ENCODE data around the gene C20orf204.

The C20orf204 gene

DNA sequence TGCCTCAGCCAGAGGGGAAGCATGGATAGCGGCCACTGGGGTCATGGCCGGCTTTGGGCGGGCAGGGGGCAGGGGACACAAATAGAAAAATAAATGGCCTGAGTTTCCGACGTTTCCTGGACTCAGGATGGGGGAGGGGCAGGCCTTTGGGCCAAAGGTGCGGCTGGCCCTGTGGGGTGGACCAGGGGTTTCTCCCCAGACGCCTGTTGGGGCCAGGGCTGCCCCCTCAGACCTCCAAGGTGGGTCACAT lies 20.6 kb downstream of the C20orf204 start:
- Histone ChIP-seq H2BK120ac (ENCODE audit: low read depth, low read length) (no peak overlapping the region), H3K4me1 (ENCODE audit: control insufficient read depth, low read depth, low read length) (peaks cover 11% of the 10 kb centered on the region), H3K4ac (ENCODE audit: low read depth, low read length) (no peak overlapping the region), H3K23ac (ENCODE audit: low read length) (no peak overlapping the region), H2BK15ac (replicated peaks; ENCODE audit: low read depth) (no peak overlapping the region), H3K4me3 (ENCODE audit: low read length) (no peak overlapping the region), H3K79me1 (ENCODE audit: low read length) (no peaks in the 10 kb centered on the region), H3K18ac (ENCODE audit: low read length) (no peak overlapping the region), H3K36me3 (ENCODE audit: control insufficient read depth, insufficient read depth, low read length) (no peaks in the 10 kb centered on the region), H4K5ac (ENCODE audit: low read length) (no peak overlapping the region), H3K56ac (ENCODE audit: low read length) (peak overlapping the region; percentile 73), H3K4me2 (ENCODE audit: low read length) (no peak overlapping the region), H3K79me2 (ENCODE audit: control insufficient read depth, insufficient read depth, low read length) (no peaks in the 10 kb centered on the region), H3K9ac (ENCODE audit: low read length) (no peak overlapping the region), H4K8ac (ENCODE audit: low read depth, low read length) (no peak overlapping the region), H3K27me3 (ENCODE audit: insufficient read depth, low read length, poor library complexity) (no peaks in the 10 kb centered on the region), H2AK5ac (ENCODE audit: low read length) (no peak overlapping the region), H3K27ac (ENCODE audit: low read depth, low read length) (no peak overlapping the region), H2BK5ac (ENCODE audit: low read length) (no peak overlapping the region)
- no CpG with 5 or more reads among the region's 7 CpGs for WGBS (ENCODE audit: extremely low coverage, insufficient coverage, low lambda C conversion rate)
- DNase-seq, result no peak

DNA sequence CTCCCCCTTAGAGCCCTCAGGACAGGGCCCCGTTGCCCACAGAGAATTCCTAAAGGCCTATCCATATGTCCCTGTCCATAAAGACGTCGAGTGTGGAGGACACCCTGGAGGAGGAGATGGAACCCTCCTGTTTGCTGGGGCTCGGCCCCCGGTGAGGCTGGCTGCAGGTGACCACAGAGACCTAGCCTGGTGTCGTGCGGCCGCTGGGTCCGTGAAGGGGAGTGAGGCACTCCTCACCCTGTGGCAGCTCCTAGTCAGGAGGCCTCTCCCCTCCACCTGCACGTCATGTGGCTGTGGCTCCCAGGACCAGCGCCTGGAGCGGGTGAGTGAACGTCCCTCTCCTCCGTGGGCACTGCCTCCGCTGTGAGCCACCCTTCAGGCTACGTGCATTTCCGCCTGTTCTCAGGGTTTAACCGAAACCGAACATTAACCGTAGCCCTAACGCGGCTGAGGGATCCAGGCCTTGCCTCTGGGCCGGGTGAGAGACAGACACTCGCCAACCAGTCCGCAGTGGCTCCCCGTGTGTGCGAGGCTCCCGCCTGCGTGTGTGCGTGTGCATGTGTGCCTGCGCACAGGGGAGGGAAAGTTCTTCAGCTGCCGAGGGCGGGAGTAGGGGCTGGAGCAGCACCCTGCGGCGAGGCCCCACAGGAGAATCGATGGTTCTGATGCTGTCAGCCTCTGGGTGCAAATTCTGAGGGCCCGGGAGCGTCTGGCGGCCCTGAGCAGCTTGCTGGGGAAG lies 21.1 kb downstream of the C20orf204 start:
- H3K18ac ChIP-seq (ENCODE audit: low read length), result no peak overlapping the region
- no peaks in the 10 kb centered on the region for H3K27me3 ChIP-seq (ENCODE audit: insufficient read depth, low read length, poor library complexity)

DNA sequence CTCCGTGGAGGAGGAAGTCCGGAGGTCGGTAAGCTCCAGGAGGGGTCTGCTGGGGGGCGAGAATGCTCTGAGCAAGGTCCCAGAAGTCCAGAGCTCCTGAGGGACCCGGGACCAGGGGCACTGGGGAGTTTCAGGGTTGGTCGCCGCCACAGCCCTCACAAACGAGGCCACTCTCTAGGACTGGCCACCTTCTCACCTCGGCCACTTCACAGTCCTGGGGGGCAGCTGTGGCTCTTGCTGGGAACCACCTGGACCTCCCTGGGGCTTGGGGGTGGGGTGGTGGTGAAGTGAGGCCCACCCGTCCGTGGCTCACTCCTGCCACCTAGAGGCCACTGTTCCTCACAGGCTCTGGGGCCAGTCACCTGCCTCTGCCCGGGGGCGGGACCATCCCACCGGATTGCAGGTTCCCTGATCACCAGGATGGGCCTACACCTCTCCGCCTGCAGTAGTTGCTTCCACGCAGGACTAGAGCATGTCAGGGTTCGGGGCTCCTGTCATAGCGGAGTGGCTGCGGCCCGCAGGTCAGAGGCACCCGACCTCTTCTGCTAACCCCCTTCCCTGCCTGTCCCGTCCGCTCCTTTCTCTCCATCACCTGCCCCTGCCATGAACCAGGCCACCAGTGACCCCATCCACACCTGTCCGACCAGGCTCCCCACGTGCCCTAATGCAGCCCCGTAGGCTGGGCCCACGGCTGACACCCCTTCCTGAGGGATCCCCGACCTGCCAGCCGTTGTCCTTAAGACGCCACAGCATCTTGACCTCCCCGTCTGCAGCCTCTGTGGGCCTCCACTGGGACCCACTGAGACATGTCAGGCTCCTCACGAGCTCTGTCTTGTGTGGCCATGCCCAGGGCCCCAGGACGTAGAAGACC lies 21.9 kb downstream of the C20orf204 start:
- H3K4ac ChIP-seq (ENCODE audit: low read depth, low read length), result no peak overlapping the region
- H3K27me3 ChIP-seq (ENCODE audit: insufficient read depth, low read length, poor library complexity), result no peaks in the 10 kb centered on the region
- no peak overlapping the region for H3K18ac ChIP-seq (ENCODE audit: low read length)
- H2BK120ac ChIP-seq (ENCODE audit: low read depth, low read length), result no peak overlapping the region
- H4K5ac ChIP-seq (ENCODE audit: low read length), result no peak overlapping the region
- no peak overlapping the region for H3K23ac ChIP-seq (ENCODE audit: low read length)
- H3K4me2 ChIP-seq (ENCODE audit: low read length), result no peak overlapping the region
- no peak overlapping the region for H3K56ac ChIP-seq (ENCODE audit: low read length)
- H3K4me3 ChIP-seq (ENCODE audit: low read length), result no peak overlapping the region
- H2BK15ac ChIP-seq (replicated peaks; ENCODE audit: low read depth), result no peak overlapping the region
- no peak overlapping the region for H2AK5ac ChIP-seq (ENCODE audit: low read length)
- peaks cover 11% of the 10 kb centered on the region for H3K4me1 ChIP-seq (ENCODE audit: control insufficient read depth, low read depth, low read length)
- no peaks in the 10 kb centered on the region for H3K79me1 ChIP-seq (ENCODE audit: low read length)
- no CpG with 5 or more reads among the region's 33 CpGs for WGBS (ENCODE audit: extremely low coverage, insufficient coverage, low lambda C conversion rate)
- H2BK5ac ChIP-seq (ENCODE audit: low read length), result no peak overlapping the region
- H3K27ac ChIP-seq (ENCODE audit: low read depth, low read length), result no peak overlapping the region
- H3K9ac ChIP-seq (ENCODE audit: low read length), result no peak overlapping the region
- no peaks in the 10 kb centered on the region for H3K79me2 ChIP-seq (ENCODE audit: control insufficient read depth, insufficient read depth, low read length)
- DNase-seq, result peak; percentile 84
- H4K8ac ChIP-seq (ENCODE audit: low read depth, low read length), result no peak overlapping the region
- H3K36me3 ChIP-seq (ENCODE audit: control insufficient read depth, insufficient read depth, low read length), result no peaks in the 10 kb centered on the region

More for the DNA sequence above, 21.1 kb downstream of the C20orf204 start:
- Histone ChIP-seq H3K23ac (ENCODE audit: low read length) (no peak overlapping the region), H2BK120ac (ENCODE audit: low read depth, low read length) (no peak overlapping the region), H3K4me1 (ENCODE audit: control insufficient read depth, low read depth, low read length) (peaks cover 11% of the 10 kb centered on the region), H2BK5ac (ENCODE audit: low read length) (no peak overlapping the region), H3K79me2 (ENCODE audit: control insufficient read depth, insufficient read depth, low read length) (no peaks in the 10 kb centered on the region), H4K5ac (ENCODE audit: low read length) (no peak overlapping the region), H3K4ac (ENCODE audit: low read depth, low read length) (no peak overlapping the region), H3K36me3 (ENCODE audit: control insufficient read depth, insufficient read depth, low read length) (no peaks in the 10 kb centered on the region), H2AK5ac (ENCODE audit: low read length) (no peak overlapping the region), H3K4me2 (ENCODE audit: low read length) (no peak overlapping the region), H3K79me1 (ENCODE audit: low read length) (no peaks in the 10 kb centered on the region), H3K56ac (ENCODE audit: low read length) (peak overlapping the region; percentile 73), H4K8ac (ENCODE audit: low read depth, low read length) (no peak overlapping the region), H3K27ac (ENCODE audit: low read depth, low read length) (no peak overlapping the region), H3K9ac (ENCODE audit: low read length) (peak overlapping the region; percentile 20), H3K4me3 (ENCODE audit: low read length) (no peak overlapping the region), H2BK15ac (replicated peaks; ENCODE audit: low read depth) (no peak overlapping the region)
- DNase-seq, result no peak
- no CpG with 5 or more reads among the region's 39 CpGs for WGBS (ENCODE audit: extremely low coverage, insufficient coverage, low lambda C conversion rate)

DNA sequence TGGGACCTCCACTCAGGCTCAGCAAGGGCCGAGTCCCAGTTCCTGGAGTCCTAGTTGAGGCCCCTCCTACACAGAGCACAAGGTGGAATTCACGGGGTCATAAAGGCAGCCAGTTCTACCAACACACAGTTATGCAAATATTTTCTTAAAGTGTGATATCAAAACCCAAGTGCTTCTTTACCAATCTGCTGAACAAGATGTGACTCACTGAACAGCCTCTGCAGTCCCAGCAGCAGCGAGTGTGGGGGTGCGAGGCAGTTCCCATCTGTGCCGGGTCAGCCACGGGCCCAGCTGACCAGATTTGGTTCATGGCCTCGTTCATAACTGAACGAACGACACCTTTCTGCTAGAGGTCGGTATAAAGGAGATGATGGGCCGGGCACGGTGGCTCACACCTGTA lies 22.6 kb downstream of the C20orf204 start:
- no peak overlapping the region for H3K18ac ChIP-seq (ENCODE audit: low read length)
- H4K5ac ChIP-seq (ENCODE audit: low read length), result no peak overlapping the region
- H4K8ac ChIP-seq (ENCODE audit: low read depth, low read length), result no peak overlapping the region
- no peak overlapping the region for H2BK120ac ChIP-seq (ENCODE audit: low read depth, low read length)
- WGBS (ENCODE audit: extremely low coverage, insufficient coverage, low lambda C conversion rate), result no CpG with 5 or more reads among the region's 12 CpGs
- H3K9ac ChIP-seq (ENCODE audit: low read length), result no peak overlapping the region
- no peak overlapping the region for H3K23ac ChIP-seq (ENCODE audit: low read length)
- DNase-seq, result no peak
- H3K56ac ChIP-seq (ENCODE audit: low read length), result no peak overlapping the region
- H3K4me2 ChIP-seq (ENCODE audit: low read length), result no peak overlapping the region
- no peak overlapping the region for H3K4me3 ChIP-seq (ENCODE audit: low read length)
- no peak overlapping the region for H2BK5ac ChIP-seq (ENCODE audit: low read length)
- no peak overlapping the region for H2BK15ac ChIP-seq (replicated peaks; ENCODE audit: low read depth)
- no peaks in the 10 kb centered on the region for H3K79me1 ChIP-seq (ENCODE audit: low read length)
- H2AK5ac ChIP-seq (ENCODE audit: low read length), result no peak overlapping the region
- peaks cover 8% of the 10 kb centered on the region for H3K4me1 ChIP-seq (ENCODE audit: control insufficient read depth, low read depth, low read length)
- no peak overlapping the region for H3K4ac ChIP-seq (ENCODE audit: low read depth, low read length)
- H3K36me3 ChIP-seq (ENCODE audit: control insufficient read depth, insufficient read depth, low read length), result no peaks in the 10 kb centered on the region
- H3K27me3 ChIP-seq (ENCODE audit: insufficient read depth, low read length, poor library complexity), result no peaks in the 10 kb centered on the region
- H3K79me2 ChIP-seq (ENCODE audit: control insufficient read depth, insufficient read depth, low read length), result no peaks in the 10 kb centered on the region
- no peak overlapping the region for H3K27ac ChIP-seq (ENCODE audit: low read depth, low read length)

DNA sequence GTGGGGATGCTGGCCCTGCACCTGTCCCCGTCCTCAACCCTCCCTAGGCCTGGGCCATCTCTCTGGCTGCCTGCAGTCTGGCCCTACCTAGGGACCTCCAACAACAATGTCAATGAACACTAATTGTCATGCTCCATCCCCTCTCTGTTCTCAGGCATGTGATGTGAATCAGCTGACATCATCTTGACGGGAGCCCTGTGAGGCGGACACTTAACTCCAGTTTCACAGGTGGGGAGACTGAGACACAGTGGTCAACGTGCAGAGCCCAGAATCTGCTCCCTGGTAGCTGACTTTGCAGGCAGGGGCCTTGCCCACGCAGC lies 26.3 kb downstream of the C20orf204 start:
- Histone ChIP-seq H2AK5ac (ENCODE audit: low read length) (peak overlapping the region; percentile 5), H3K23ac (ENCODE audit: low read length) (no peak overlapping the region), H3K27ac (ENCODE audit: low read depth, low read length) (no peak overlapping the region), H3K79me2 (ENCODE audit: control insufficient read depth, insufficient read depth, low read length) (no peaks in the 10 kb centered on the region), H4K8ac (ENCODE audit: low read depth, low read length) (peak overlapping the region; percentile 90), H3K79me1 (ENCODE audit: low read length) (peaks cover 2% of the 10 kb centered on the region), H3K4ac (ENCODE audit: low read depth, low read length) (no peak overlapping the region), H3K4me3 (ENCODE audit: low read length) (no peak overlapping the region), H3K36me3 (ENCODE audit: control insufficient read depth, insufficient read depth, low read length) (no peaks in the 10 kb centered on the region), H3K56ac (ENCODE audit: low read length) (peak overlapping the region; percentile 96), H4K5ac (ENCODE audit: low read length) (no peak overlapping the region), H2BK120ac (ENCODE audit: low read depth, low read length) (no peak overlapping the region), H2BK15ac (replicated peaks; ENCODE audit: low read depth) (no peak overlapping the region), H2BK5ac (ENCODE audit: low read length) (no peak overlapping the region), H3K4me1 (ENCODE audit: control insufficient read depth, low read depth, low read length) (peaks cover 3% of the 10 kb centered on the region), H3K9ac (ENCODE audit: low read length) (peak overlapping the region; percentile 92), H3K27me3 (ENCODE audit: insufficient read depth, low read length, poor library complexity) (no peaks in the 10 kb centered on the region), H3K18ac (ENCODE audit: low read length) (no peak overlapping the region), H3K4me2 (ENCODE audit: low read length) (no peak overlapping the region)
- DNase-seq, result no peak
- WGBS (ENCODE audit: extremely low coverage, insufficient coverage, low lambda C conversion rate), result no CpG with 5 or more reads among the region's 5 CpGs

Measured in mesendoderm (in vitro differentiated cells).